IMR-90 (cell line): Measurements from ENCODE around the gene ZNF263.

Experiments used
- BHLHE40 ChIP-seq: fragments of 150-350 bp; IDR thresholded peaks from 2 replicates; pipeline ENCODE4 v1.6.1; 2016; ENCODE audit warnings: mild to moderate bottlenecking, low read depth, low read length
- CHD1 ChIP-seq: IDR thresholded peaks from 2 replicates; pipeline ENCODE4 v1.6.1; 2012; ENCODE audit warnings: low read depth, low read length, improper control_type of control experiment
- MAFK ChIP-seq: IDR thresholded peaks from 2 replicates; pipeline ENCODE4 v1.6.1; 2012; ENCODE audit warnings: low read depth, low read length, improper control_type of control experiment
- MAZ ChIP-seq: IDR thresholded peaks from 2 replicates; pipeline ENCODE4 v1.6.1; 2012; ENCODE audit warnings: low read depth, mild to moderate bottlenecking, low read length, improper control_type of control experiment, moderate library complexity, borderline replicate concordance
- MXI1 ChIP-seq: IDR thresholded peaks from 2 replicates; pipeline ENCODE4 v1.6.1; 2012; ENCODE audit warnings: low read depth, mild to moderate bottlenecking, low read length, moderate library complexity, borderline replicate concordance
- NFE2L2 ChIP-seq: fragments of 150-350 bp; IDR thresholded peaks from 2 replicates; pipeline ENCODE4 v1.6.1; 2016; ENCODE audit warnings: low read depth, mild to moderate bottlenecking, low read length
- POLR2A ChIP-seq: IDR thresholded peaks from 2 replicates; pipeline ENCODE4 v1.6.1; 2012; ENCODE audit warnings: mild to moderate bottlenecking, low read depth, low read length
- RAD21 ChIP-seq: IDR thresholded peaks from 2 replicates; pipeline ENCODE4 v1.6.1; 2012; ENCODE audit warnings: low read length, improper control_type of control experiment
- RCOR1 ChIP-seq: IDR thresholded peaks from 2 replicates; pipeline ENCODE4 v1.6.1; 2012; ENCODE audit warnings: mild to moderate bottlenecking, low read length, improper control_type of control experiment; ENCODE audit not compliant: insufficient replicate concordance
- RFX5 ChIP-seq: IDR thresholded peaks from 2 replicates; pipeline ENCODE4 v1.8.0; 2012; ENCODE audit warnings: low read depth, mild to moderate bottlenecking, low read length, moderate library complexity
- SMC3 ChIP-seq: fragments of 150-350 bp; IDR thresholded peaks from 2 replicates; pipeline ENCODE4 v1.6.1; 2016; ENCODE audit warnings: low read depth, mild to moderate bottlenecking, antibody characterized with exemption, low read length, moderate library complexity
- TF ChIP-seq, protein P1 (sequence below): conservative IDR thresholded peaks from 2 replicates; pipeline ENCODE4 v1.5.1; 2012; ENCODE audit warnings: mild to moderate bottlenecking, low read depth, low read length, improper control_type of control experiment
- TF ChIP-seq, protein P2 (sequence below): fragments of 150-350 bp; IDR thresholded peaks from 2 replicates; pipeline ENCODE4 v1.6.1; 2017; ENCODE audit warnings: mild to moderate bottlenecking, antibody characterized with exemption, low read length, low read depth
- TF ChIP-seq, protein P3 (sequence below): fragments of 150-350 bp; IDR thresholded peaks from 2 replicates; pipeline ENCODE4 v1.6.1; 2016; ENCODE audit warnings: low read depth, mild to moderate bottlenecking, low read length, moderate library complexity, borderline replicate concordance

DNA sequence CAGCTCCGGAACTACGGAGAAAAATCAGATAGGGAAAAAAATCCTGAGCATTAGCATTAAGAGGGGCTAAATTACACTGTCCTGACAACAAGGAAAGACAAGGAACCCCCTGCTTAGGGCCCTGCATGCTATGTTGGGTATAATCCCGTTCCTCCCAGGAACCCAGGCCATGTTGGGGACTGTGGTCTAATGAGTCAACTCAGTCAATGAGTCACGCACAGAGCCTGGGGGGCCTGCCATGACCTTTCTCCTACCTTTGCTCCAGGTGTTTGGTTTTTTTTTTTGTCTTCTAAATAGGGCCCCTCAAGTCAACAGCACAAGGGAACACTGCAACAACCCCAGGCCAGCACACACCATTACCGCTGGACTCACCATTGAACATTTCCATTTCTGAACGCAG lies 39.4 kb upstream of the ZNF263 start:
- TF ChIP-seq, protein P1, sequence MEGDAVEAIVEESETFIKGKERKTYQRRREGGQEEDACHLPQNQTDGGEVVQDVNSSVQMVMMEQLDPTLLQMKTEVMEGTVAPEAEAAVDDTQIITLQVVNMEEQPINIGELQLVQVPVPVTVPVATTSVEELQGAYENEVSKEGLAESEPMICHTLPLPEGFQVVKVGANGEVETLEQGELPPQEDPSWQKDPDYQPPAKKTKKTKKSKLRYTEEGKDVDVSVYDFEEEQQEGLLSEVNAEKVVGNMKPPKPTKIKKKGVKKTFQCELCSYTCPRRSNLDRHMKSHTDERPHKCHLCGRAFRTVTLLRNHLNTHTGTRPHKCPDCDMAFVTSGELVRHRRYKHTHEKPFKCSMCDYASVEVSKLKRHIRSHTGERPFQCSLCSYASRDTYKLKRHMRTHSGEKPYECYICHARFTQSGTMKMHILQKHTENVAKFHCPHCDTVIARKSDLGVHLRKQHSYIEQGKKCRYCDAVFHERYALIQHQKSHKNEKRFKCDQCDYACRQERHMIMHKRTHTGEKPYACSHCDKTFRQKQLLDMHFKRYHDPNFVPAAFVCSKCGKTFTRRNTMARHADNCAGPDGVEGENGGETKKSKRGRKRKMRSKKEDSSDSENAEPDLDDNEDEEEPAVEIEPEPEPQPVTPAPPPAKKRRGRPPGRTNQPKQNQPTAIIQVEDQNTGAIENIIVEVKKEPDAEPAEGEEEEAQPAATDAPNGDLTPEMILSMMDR, result no peak
- no peak for TF ChIP-seq RCOR1
- TF ChIP-seq MXI1, result no peak
- TF ChIP-seq SMC3, result no peak
- no peak for TF ChIP-seq RFX5
- no peak for TF ChIP-seq CHD1
- TF ChIP-seq POLR2A, result no peak
- TF ChIP-seq, protein P2, sequence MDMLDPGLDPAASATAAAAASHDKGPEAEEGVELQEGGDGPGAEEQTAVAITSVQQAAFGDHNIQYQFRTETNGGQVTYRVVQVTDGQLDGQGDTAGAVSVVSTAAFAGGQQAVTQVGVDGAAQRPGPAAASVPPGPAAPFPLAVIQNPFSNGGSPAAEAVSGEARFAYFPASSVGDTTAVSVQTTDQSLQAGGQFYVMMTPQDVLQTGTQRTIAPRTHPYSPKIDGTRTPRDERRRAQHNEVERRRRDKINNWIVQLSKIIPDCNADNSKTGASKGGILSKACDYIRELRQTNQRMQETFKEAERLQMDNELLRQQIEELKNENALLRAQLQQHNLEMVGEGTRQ, result no peak
- no peak for TF ChIP-seq MAZ
- TF ChIP-seq BHLHE40, result no peak
- TF ChIP-seq, protein P3, sequence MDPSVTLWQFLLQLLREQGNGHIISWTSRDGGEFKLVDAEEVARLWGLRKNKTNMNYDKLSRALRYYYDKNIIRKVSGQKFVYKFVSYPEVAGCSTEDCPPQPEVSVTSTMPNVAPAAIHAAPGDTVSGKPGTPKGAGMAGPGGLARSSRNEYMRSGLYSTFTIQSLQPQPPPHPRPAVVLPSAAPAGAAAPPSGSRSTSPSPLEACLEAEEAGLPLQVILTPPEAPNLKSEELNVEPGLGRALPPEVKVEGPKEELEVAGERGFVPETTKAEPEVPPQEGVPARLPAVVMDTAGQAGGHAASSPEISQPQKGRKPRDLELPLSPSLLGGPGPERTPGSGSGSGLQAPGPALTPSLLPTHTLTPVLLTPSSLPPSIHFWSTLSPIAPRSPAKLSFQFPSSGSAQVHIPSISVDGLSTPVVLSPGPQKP, result no peak
- TF ChIP-seq MAFK, result no peak
- no peak for TF ChIP-seq RAD21
- TF ChIP-seq NFE2L2, result no peak
